ENCODE results near the gene ARHGAP26. TPM values are rescaled to one million over a fixed set of nuclear protein-coding genes. Genes with fewer than 3 reads are reported as not detected.

ARHGAP26 gene
- total RNA-seq, 1 experiment from 2014 or later = 39.8 TPM

DNA sequence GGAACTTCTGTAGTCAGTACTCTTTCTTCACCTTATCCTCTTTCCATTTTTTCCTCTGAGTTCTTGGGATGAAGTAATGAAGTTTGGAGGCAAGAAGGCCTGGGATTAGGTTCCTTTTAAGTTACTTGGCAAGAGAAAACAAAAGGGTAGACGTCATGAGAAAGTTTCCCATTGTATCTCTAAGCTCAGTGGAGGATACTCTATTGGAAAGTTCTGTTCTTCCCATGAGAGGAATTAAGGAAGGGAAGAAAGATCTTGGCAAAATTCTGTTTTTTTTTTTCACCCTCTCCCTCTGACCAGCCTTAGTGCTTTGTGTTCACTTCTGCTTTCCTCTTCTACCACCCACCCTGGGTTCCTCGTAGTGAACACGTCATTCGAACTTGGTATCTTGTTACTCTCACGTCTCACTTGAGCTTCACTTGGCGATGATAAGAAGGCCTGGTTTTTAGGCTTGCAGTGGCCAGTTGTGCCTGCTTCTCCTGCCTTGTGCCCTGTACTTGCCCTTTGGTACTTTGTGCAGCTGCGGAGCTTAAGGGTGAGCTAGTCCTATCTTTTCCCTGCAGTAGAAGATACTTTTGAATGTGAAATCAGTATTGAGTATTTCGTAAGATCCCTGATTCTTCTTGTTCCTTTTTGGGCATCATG is 67.0 kb downstream of the ARHGAP26 start:
- DNase-seq = no peak
- no peak overlapping the region for H3K9ac ChIP-seq (ENCODE audit: low read length)
- H3K27ac ChIP-seq (ENCODE audit: low read length) = no peak overlapping the region
- no peak overlapping the region for H2AFZ ChIP-seq (ENCODE audit: low read length)
- H3K4me2 ChIP-seq (ENCODE audit: low read depth, low read length, poor library complexity, severe bottlenecking) = no peak overlapping the region
- H3K27me3 ChIP-seq (ENCODE audit: low read length) = no peaks in the 10 kb centered on the region
- H3K79me2 ChIP-seq (ENCODE audit: low read length) = no peaks in the 10 kb centered on the region
- H3K36me3 ChIP-seq (ENCODE audit: insufficient read depth, low read length) = no peaks in the 10 kb centered on the region
- no peaks in the 10 kb centered on the region for H3K9me2 ChIP-seq (replicated peaks; ENCODE audit: insufficient read depth, low read length)
- H3K4me1 ChIP-seq (ENCODE audit: low read length) = no peaks in the 10 kb centered on the region
- no peaks in the 10 kb centered on the region for H3K9me3 ChIP-seq (ENCODE audit: low read length)
- H3K4me3 ChIP-seq (ENCODE audit: low read length) = no peak overlapping the region
- peaks cover 5% of the 10 kb centered on the region for H4K20me1 ChIP-seq (ENCODE audit: insufficient read depth, low read depth, low read length)

DNA sequence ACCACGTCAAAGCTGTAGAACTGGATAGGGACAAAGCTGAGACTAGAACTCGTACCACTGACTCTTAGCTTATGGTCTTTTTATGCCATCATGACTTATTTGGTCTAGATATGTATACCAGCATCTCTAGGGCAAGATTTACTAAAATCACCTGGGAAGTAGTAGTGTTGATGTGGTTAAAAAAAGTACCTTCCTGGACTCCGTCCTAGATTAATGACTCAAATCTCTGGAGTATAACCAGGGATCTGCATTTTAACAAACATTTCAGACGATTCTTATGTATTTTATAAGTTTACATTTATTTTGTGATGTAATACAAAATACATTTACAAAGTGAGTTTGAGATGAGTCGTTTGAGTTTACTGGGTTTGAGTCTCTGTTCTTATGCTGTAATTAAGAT is 68.7 kb downstream of the ARHGAP26 start:
- no peak overlapping the region for H3K27ac ChIP-seq (ENCODE audit: low read length)
- H3K4me3 ChIP-seq (ENCODE audit: low read length) = no peak overlapping the region
- H3K4me1 ChIP-seq (ENCODE audit: low read length) = no peaks in the 10 kb centered on the region
- no peaks in the 10 kb centered on the region for H3K27me3 ChIP-seq (ENCODE audit: low read length)
- H3K36me3 ChIP-seq (ENCODE audit: insufficient read depth, low read length) = no peaks in the 10 kb centered on the region
- no peak overlapping the region for H2AFZ ChIP-seq (ENCODE audit: low read length)
- no peak overlapping the region for H3K4me2 ChIP-seq (ENCODE audit: low read depth, low read length, poor library complexity, severe bottlenecking)
- H4K20me1 ChIP-seq (ENCODE audit: insufficient read depth, low read depth, low read length) = peaks cover 8% of the 10 kb centered on the region
- no peak overlapping the region for H3K9ac ChIP-seq (ENCODE audit: low read length)
- no peaks in the 10 kb centered on the region for H3K79me2 ChIP-seq (ENCODE audit: low read length)
- H3K9me3 ChIP-seq (ENCODE audit: low read length) = no peaks in the 10 kb centered on the region
- no peaks in the 10 kb centered on the region for H3K9me2 ChIP-seq (replicated peaks; ENCODE audit: insufficient read depth, low read length)
- DNase-seq = no peak

DNA sequence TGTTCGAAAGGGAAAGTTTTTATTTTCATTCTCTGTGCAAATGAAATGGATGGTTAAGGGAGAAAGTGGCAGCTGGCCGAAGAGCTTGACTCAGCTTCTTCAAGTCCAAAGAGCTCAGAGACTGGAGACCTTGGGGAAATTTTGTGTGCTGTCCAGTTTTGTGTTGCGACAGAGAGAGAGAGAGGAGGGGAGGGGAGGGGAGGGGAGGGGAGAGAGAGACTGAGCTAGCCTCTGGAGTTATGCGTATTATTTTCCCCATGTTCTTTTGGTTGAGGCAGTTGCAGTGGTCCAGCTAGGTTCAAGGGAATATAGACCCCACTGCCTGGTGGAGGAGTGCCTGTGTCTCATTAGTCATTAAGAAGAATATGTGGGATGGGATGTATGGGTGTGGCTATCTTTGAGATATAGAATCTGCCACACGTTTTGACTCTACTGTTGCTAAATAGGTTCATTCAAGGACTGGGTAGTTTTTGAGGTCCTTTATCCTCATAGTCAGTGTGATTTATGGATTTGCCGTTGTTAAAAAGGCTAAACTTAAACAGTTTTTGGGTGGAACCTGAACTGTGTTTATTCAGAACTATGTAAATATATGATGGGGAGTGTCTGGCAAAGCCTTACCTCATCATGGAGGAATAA is 69.7 kb downstream of the ARHGAP26 start:
- Histone ChIP-seq H3K4me3 (ENCODE audit: low read length) (no peak overlapping the region), H3K36me3 (ENCODE audit: insufficient read depth, low read length) (no peaks in the 10 kb centered on the region), H4K20me1 (ENCODE audit: insufficient read depth, low read depth, low read length) (peaks cover 8% of the 10 kb centered on the region), H3K9me2 (replicated peaks; ENCODE audit: insufficient read depth, low read length) (no peaks in the 10 kb centered on the region), H3K27ac (ENCODE audit: low read length) (no peak overlapping the region), H3K9ac (ENCODE audit: low read length) (no peak overlapping the region), H3K79me2 (ENCODE audit: low read length) (no peaks in the 10 kb centered on the region), H2AFZ (ENCODE audit: low read length) (no peak overlapping the region), H3K9me3 (ENCODE audit: low read length) (no peaks in the 10 kb centered on the region), H3K27me3 (ENCODE audit: low read length) (no peaks in the 10 kb centered on the region), H3K4me2 (ENCODE audit: low read depth, low read length, poor library complexity, severe bottlenecking) (no peak overlapping the region), H3K4me1 (ENCODE audit: low read length) (no peaks in the 10 kb centered on the region)
- no peak for DNase-seq

DNA sequence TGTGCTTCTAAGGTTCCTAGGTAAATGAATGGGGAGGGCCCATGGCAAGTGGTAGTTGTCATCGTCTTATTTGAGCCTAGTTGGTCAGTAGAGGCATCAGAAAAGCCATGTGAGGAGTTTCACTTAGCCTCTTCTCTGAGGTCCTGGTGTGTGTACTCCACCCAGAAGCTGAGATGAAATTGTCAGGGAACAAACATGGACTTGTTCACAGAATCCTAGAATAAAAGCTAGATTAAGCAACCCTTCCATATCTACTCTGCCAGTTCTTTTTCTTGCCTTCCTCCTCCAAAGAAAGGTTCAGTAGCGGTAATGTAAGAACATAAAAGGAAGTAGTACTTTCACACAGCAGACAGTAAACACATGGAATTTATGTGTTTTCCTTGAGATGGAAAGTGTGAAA is 70.4 kb downstream of the ARHGAP26 start:
- DNase-seq = no peak
- Histone ChIP-seq H3K9me2 (replicated peaks; ENCODE audit: insufficient read depth, low read length) (no peaks in the 10 kb centered on the region), H3K79me2 (ENCODE audit: low read length) (no peaks in the 10 kb centered on the region), H3K9me3 (ENCODE audit: low read length) (no peaks in the 10 kb centered on the region), H3K36me3 (ENCODE audit: insufficient read depth, low read length) (no peaks in the 10 kb centered on the region), H3K9ac (ENCODE audit: low read length) (no peak overlapping the region), H3K4me2 (ENCODE audit: low read depth, low read length, poor library complexity, severe bottlenecking) (no peak overlapping the region), H2AFZ (ENCODE audit: low read length) (no peak overlapping the region), H3K4me3 (ENCODE audit: low read length) (no peak overlapping the region), H3K27me3 (ENCODE audit: low read length) (no peaks in the 10 kb centered on the region), H4K20me1 (ENCODE audit: insufficient read depth, low read depth, low read length) (peaks cover 8% of the 10 kb centered on the region), H3K4me1 (ENCODE audit: low read length) (no peaks in the 10 kb centered on the region), H3K27ac (ENCODE audit: low read length) (no peak overlapping the region)

DNA sequence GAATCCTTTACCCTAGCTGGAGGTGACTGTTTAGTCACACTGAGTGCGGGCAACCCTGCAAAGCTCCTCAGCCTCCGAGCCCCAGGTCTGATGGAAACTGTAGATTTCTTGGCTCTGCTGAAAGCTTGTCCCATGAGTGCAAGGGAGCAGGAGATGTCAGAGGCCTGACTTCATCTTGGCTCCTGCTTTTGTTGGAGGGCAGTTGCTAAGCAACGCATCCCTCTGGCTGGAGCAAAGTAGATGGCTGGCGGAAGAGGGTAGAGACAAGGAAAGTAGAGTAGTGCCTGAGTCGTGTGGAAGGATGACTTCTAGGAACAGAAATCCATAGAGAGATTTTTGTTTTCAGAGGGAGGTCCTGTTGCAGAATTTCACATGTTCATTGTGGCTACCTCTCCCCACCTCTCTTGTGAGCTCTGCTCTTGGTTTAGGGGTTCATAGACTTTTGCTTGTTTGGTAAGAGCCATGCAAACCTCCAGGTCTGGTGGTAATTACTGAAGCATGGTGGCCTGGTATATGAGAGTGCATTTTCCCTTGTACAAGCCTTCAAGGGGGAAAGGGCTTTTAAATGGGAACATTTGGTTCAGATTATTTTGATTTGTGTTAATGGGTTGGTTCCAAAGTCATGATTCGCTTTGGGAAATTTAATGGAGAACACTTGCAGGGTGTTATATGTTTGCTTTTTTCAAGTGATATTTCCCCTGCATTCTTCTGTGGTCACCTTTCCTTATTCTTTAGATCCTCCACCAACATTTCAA is 71.5 kb downstream of the ARHGAP26 start:
- no peak for DNase-seq
- no peaks in the 10 kb centered on the region for H3K9me3 ChIP-seq (ENCODE audit: low read length)
- no peaks in the 10 kb centered on the region for H3K27me3 ChIP-seq (ENCODE audit: low read length)
- H2AFZ ChIP-seq (ENCODE audit: low read length) = no peak overlapping the region
- H4K20me1 ChIP-seq (ENCODE audit: insufficient read depth, low read depth, low read length) = peaks cover 3% of the 10 kb centered on the region; the same call in 1 of the 2 replicates
- H3K9ac ChIP-seq (ENCODE audit: low read length) = no peak overlapping the region
- H3K79me2 ChIP-seq (ENCODE audit: low read length) = no peaks in the 10 kb centered on the region
- H3K36me3 ChIP-seq (ENCODE audit: insufficient read depth, low read length) = no peaks in the 10 kb centered on the region
- no peaks in the 10 kb centered on the region for H3K9me2 ChIP-seq (replicated peaks; ENCODE audit: insufficient read depth, low read length)
- no peak overlapping the region for H3K4me2 ChIP-seq (ENCODE audit: low read depth, low read length, poor library complexity, severe bottlenecking)
- H3K4me1 ChIP-seq (ENCODE audit: low read length) = no peaks in the 10 kb centered on the region
- H3K4me3 ChIP-seq (ENCODE audit: low read length) = no peak overlapping the region
- no peak overlapping the region for H3K27ac ChIP-seq (ENCODE audit: low read length)

DNA sequence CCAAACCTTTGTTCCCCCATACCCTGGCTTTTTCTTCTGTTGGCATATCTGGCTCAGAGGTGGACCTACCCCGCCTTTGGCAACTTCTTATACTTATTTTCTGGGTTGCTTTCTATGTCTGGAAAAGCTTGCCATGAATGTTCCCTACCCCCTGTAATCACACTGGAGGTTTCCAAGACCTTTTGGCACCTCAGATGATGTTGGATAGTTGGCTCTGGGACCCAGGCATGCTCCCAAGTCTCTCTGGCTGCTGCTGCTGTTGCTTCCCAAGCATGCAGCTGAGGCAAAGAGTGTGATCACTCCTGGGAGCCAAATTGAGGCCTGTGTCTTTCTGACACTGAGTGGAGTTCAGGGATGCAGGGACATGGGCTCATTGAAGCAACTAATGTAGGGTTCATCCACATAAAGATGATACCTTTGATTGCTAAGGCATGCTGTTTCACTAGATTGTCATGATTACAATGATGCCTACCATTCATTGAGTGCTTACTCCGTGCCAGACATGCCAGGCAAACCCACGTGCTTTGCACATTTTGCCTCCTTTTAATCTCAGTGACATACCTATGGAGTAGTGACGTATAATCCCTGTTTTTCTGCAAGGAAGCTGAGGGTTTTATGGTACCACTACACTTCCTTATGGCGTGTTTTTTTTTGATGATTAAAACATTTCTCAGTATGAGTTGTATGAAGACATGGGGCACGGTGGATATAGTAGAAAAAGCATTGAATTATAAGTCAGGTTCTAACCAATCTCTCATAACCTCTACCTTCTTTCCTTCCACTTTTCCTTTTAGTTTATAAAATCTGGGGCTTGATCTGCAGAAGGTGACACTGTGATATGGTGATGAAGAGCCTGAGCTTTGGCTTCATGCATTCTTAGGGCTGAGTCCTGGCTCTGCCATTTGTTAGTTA is 73.1 kb downstream of the ARHGAP26 start:
- H4K20me1 ChIP-seq (ENCODE audit: insufficient read depth, low read depth, low read length) = peaks cover 3% of the 10 kb centered on the region; the same call in 1 of the 2 replicates
- H3K79me2 ChIP-seq (ENCODE audit: low read length) = no peaks in the 10 kb centered on the region

DNA sequence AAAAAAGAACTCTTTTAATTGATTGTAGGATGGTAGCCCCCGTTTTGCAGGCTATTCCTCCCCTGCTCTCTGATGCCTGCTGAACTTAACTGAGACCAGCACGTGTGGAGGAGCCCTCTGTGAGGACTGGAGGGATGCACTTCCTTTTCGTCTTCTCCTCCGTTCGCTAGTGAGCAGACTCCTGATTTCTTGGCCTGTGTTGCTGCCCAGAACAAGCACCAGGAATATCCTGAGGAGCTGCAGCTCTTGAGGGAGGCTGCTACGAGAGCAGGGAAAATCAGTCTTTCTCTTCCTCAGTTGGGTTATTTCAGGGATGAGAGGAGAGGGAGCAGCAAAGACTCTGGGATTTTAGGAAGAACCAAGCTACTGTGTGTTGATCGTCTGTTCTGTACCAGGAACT is 74.7 kb downstream of the ARHGAP26 start:
- H4K20me1 ChIP-seq (ENCODE audit: insufficient read depth, low read depth, low read length) = peaks cover 9% of the 10 kb centered on the region
- H3K9ac ChIP-seq (ENCODE audit: low read length) = no peak overlapping the region
- H3K4me2 ChIP-seq (ENCODE audit: low read depth, low read length, poor library complexity, severe bottlenecking) = no peak overlapping the region
- no peaks in the 10 kb centered on the region for H3K79me2 ChIP-seq (ENCODE audit: low read length)
- H3K27ac ChIP-seq (ENCODE audit: low read length) = no peak overlapping the region
- no peaks in the 10 kb centered on the region for H3K36me3 ChIP-seq (ENCODE audit: insufficient read depth, low read length)
- DNase-seq = no peak
- no peaks in the 10 kb centered on the region for H3K27me3 ChIP-seq (ENCODE audit: low read length)
- no peaks in the 10 kb centered on the region for H3K9me3 ChIP-seq (ENCODE audit: low read length)
- no peak overlapping the region for H3K4me3 ChIP-seq (ENCODE audit: low read length)
- no peaks in the 10 kb centered on the region for H3K9me2 ChIP-seq (replicated peaks; ENCODE audit: insufficient read depth, low read length)
- H2AFZ ChIP-seq (ENCODE audit: low read length) = no peak overlapping the region
- H3K4me1 ChIP-seq (ENCODE audit: low read length) = no peaks in the 10 kb centered on the region

More for the DNA sequence above, 73.1 kb downstream of the ARHGAP26 start:
- no peaks in the 10 kb centered on the region for H3K36me3 ChIP-seq (ENCODE audit: insufficient read depth, low read length)
- no peak overlapping the region for H3K4me3 ChIP-seq (ENCODE audit: low read length)
- H3K27me3 ChIP-seq (ENCODE audit: low read length) = no peaks in the 10 kb centered on the region
- H3K4me2 ChIP-seq (ENCODE audit: low read depth, low read length, poor library complexity, severe bottlenecking) = no peak overlapping the region
- H2AFZ ChIP-seq (ENCODE audit: low read length) = no peak overlapping the region
- no peaks in the 10 kb centered on the region for H3K9me2 ChIP-seq (replicated peaks; ENCODE audit: insufficient read depth, low read length)
- no peak overlapping the region for H3K9ac ChIP-seq (ENCODE audit: low read length)
- H3K4me1 ChIP-seq (ENCODE audit: low read length) = no peaks in the 10 kb centered on the region
- no peak overlapping the region for H3K27ac ChIP-seq (ENCODE audit: low read length)
- no peak for DNase-seq
- no peaks in the 10 kb centered on the region for H3K9me3 ChIP-seq (ENCODE audit: low read length)

Measured in Karpas-422 (cell line).